Measurements from ENCODE around the gene DNAJC5G. TPM values are rescaled to one million over a fixed set of nuclear protein-coding genes. Genes with fewer than 3 reads are reported as not detected.
"Not testable (repeated sequence)": the region's sequence is repeated elsewhere in the genome, so short reads cannot be mapped to it uniquely, and the experiment has no call there.

The DNAJC5G gene
- total RNA-seq, 1 donor from 2014 or later, result 1.9 TPM

- ATAC-seq (no peak), DNase-seq (ENCODE audit: missing footprints) (no peak)
- intact Hi-C loops (cut with DNase I), result no loop called here
These were observed 4.6 kb upstream of the DNAJC5G start for GRCh38 chr2:27270670-27271069.

- intact Hi-C loops (cut with DNase I), result no loop called here
- ATAC-seq (peak; percentile 90), DNase-seq (ENCODE audit: missing footprints) (no peak)
These were observed 3.4 kb upstream of the DNAJC5G start for GRCh38 chr2:27271631-27272340.

GRCh38 chr2:27272537-27273522 is 2.4 kb upstream of the DNAJC5G start:
- DNase-seq (ENCODE audit: missing footprints); intact Hi-C loops (cut with DNase I): not testable (repeated sequence)
- peak; percentile 14 for ATAC-seq

GRCh38 chr2:27278010-27278409 is 2.8 kb downstream of the DNAJC5G start:
- DNase-seq (ENCODE audit: missing footprints) (no peak), ATAC-seq (no peak)
- intact Hi-C loops (cut with DNase I), result no loop called here

GRCh38 chr2:27280826-27281225 is 5.6 kb downstream of the DNAJC5G start:
- ATAC-seq (no peak), DNase-seq (ENCODE audit: missing footprints) (no peak)
- intact Hi-C loops (cut with DNase I), result loop anchor here (1.0 to 5.0 kb wide), 3 partner anchors 16 to 184 kb away; no protein-coding TSS in a partner anchor

GRCh38 chr2:27281442-27281841 is 6.2 kb downstream of the DNAJC5G start:
- no peak for DNase-seq (ENCODE audit: missing footprints)
- intact Hi-C loops (cut with DNase I), result loop anchor here (2.0 to 5.0 kb wide), 2 partner anchors 17 to 184 kb away; no protein-coding TSS in a partner anchor
- ATAC-seq, result peak; percentile 29

GRCh38 chr2:27281855-27282559 is 6.8 kb downstream of the DNAJC5G start, which contains the start of gene TRIM54:
TSS of gene TRIM54 (plus strand) at chr2:27282429. CDS start at chr2:27282732, 303 bp downstream.
- intact Hi-C loops (cut with DNase I), result loop anchor here (1.0 to 5.0 kb wide), 3 partner anchors 17 to 185 kb away; partner anchors contain the start of gene MPV17
- DNase-seq (ENCODE audit: missing footprints) (no peak), ATAC-seq (peak; percentile 87)

- intact Hi-C loops (cut with DNase I), result loop anchor here (1.0 to 5.0 kb wide), 2 partner anchors 40 to 186 kb away; partner anchors contain the start of gene MPV17
- DNase-seq (ENCODE audit: missing footprints) (no peak), ATAC-seq (peak; percentile 70)
These were observed 7.7 kb downstream of the DNAJC5G start for GRCh38 chr2:27282892-27283291.

- no peak for ATAC-seq
- intact Hi-C loops (cut with DNase I), result loop anchor here (5.0 kb wide), 1 partner anchor 188 kb away; no protein-coding TSS in a partner anchor
- no peak for DNase-seq (ENCODE audit: missing footprints)
These were observed 9.8 kb downstream of the DNAJC5G start for GRCh38 chr2:27284996-27285395.

- ATAC-seq, result no peak
- intact Hi-C loops (cut with DNase I), result no loop called here
These were observed 10.2 kb downstream of the DNAJC5G start for GRCh38 chr2:27285481-27285880.

GRCh38 chr2:27288610-27289009 is 13.4 kb downstream of the DNAJC5G start:
- DNase-seq (ENCODE audit: missing footprints) (no peak), ATAC-seq (no peak)
- intact Hi-C loops (cut with DNase I), result no loop called here

More at GRCh38 chr2:27285481-27285880, 10.2 kb downstream of the DNAJC5G start:
- DNase-seq (ENCODE audit: missing footprints), result no peak

GRCh38 chr2:27290549-27290948 is 15.3 kb downstream of the DNAJC5G start:
- ATAC-seq (no peak), DNase-seq (ENCODE audit: missing footprints) (no peak)
- intact Hi-C loops (cut with DNase I), result no loop called here

- intact Hi-C loops (cut with DNase I), result no loop called here
- ATAC-seq (no peak), DNase-seq (ENCODE audit: missing footprints) (no peak)
These were observed 16.6 kb downstream of the DNAJC5G start for GRCh38 chr2:27291865-27292264.

GRCh38 chr2:27294928-27295327 is 19.7 kb downstream of the DNAJC5G start:
- intact Hi-C loops (cut with DNase I), result no loop called here
- DNase-seq (ENCODE audit: missing footprints), result no peak
- ATAC-seq, result no peak

- no peak for ATAC-seq
- intact Hi-C loops (cut with DNase I), result no loop called here
- DNase-seq (ENCODE audit: missing footprints), result no peak
These were observed 21.2 kb downstream of the DNAJC5G start for GRCh38 chr2:27296481-27296880.

- DNase-seq (ENCODE audit: missing footprints) (no peak), ATAC-seq (no peak)
- intact Hi-C loops (cut with DNase I), result no loop called here
These were observed 22.0 kb downstream of the DNAJC5G start for GRCh38 chr2:27297195-27297594.

- intact Hi-C loops (cut with DNase I), result no loop called here
- ATAC-seq (no peak), DNase-seq (ENCODE audit: missing footprints) (no peak)
These were observed 23.3 kb downstream of the DNAJC5G start for GRCh38 chr2:27298391-27299080.

- not testable (repeated sequence) for ATAC-seq; DNase-seq (ENCODE audit: missing footprints)
- intact Hi-C loops (cut with DNase I), result loop anchor here (5.0 kb wide), 2 partner anchors 38 to 203 kb away; partner anchors contain the start of gene SLC30A3
These were observed 25.4 kb downstream of the DNAJC5G start for GRCh38 chr2:27300606-27301005.
